Measurements from ENCODE around the gene PDHA1.

The PDHA1 gene

DNA sequence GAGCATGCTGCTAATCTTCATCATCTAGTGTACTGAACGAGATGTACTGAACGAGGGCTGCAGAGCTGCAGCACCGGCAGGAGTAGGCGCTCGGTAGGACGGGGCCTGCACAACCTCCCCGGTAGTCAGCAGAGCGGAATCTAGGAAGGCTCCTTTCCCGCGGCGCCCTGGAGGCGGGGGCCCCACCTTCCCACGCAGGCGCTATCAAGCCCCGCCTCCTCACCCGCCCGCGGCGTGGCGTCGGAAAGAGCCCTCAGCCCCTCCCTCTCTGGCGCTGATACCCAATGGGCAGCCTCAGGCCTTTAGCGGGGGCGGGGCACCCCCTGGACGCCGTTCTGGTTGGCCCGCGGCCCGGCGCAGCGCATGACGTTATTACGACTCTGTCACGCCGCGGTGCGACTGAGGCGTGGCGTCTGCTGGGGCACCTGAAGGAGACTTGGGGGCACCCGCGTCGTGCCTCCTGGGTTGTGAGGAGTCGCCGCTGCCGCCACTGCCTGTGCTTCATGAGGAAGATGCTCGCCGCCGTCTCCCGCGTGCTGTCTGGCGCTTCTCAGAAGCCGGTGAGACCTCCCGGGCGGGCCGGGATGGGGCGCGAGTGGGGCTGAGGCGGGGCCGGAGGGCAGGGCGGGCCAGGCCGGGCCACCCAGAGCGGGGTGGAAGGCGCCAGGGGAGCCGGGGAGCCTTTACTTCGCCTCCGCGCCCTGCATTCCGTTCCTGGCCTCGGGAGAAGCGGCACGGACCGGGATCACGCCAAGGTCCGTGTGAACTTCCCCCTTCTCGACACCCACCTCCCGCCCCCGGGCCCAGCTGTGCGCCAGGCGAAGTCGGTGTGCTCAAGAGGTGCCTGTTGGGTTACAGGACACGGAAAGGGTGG is at the start of gene PDHA1 (continued):
- no peak for TF ChIP-seq ZNF175 (tag by site-specific recombination; IDR thresholded peaks at IDR 0.05)
- TF ChIP-seq ZNF391 (tag by site-specific recombination; IDR thresholded peaks at IDR 0.05; ENCODE audit: borderline replicate concordance, low read depth) = no peak
- TF ChIP-seq ZFP3 (tag by site-specific recombination; IDR thresholded peaks at IDR 0.05; ENCODE audit: low read depth) = no peak
- TF ChIP-seq ZNF112 (tag by site-specific recombination; IDR thresholded peaks at IDR 0.05) = no peak
- TF ChIP-seq SETDB1 (IDR thresholded peaks at IDR 0.05; ENCODE audit: insufficient read length, low read length) = no peak
- TF ChIP-seq, protein P1, sequence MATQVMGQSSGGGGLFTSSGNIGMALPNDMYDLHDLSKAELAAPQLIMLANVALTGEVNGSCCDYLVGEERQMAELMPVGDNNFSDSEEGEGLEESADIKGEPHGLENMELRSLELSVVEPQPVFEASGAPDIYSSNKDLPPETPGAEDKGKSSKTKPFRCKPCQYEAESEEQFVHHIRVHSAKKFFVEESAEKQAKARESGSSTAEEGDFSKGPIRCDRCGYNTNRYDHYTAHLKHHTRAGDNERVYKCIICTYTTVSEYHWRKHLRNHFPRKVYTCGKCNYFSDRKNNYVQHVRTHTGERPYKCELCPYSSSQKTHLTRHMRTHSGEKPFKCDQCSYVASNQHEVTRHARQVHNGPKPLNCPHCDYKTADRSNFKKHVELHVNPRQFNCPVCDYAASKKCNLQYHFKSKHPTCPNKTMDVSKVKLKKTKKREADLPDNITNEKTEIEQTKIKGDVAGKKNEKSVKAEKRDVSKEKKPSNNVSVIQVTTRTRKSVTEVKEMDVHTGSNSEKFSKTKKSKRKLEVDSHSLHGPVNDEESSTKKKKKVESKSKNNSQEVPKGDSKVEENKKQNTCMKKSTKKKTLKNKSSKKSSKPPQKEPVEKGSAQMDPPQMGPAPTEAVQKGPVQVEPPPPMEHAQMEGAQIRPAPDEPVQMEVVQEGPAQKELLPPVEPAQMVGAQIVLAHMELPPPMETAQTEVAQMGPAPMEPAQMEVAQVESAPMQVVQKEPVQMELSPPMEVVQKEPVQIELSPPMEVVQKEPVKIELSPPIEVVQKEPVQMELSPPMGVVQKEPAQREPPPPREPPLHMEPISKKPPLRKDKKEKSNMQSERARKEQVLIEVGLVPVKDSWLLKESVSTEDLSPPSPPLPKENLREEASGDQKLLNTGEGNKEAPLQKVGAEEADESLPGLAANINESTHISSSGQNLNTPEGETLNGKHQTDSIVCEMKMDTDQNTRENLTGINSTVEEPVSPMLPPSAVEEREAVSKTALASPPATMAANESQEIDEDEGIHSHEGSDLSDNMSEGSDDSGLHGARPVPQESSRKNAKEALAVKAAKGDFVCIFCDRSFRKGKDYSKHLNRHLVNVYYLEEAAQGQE (tag by site-specific recombination; IDR thresholded peaks at IDR 0.05) = no peak
- TF ChIP-seq ZNF138 (tag by site-specific recombination; IDR thresholded peaks at IDR 0.05; ENCODE audit: borderline replicate concordance) = no peak
- no peak for TF ChIP-seq GLI4 (tag by site-specific recombination; IDR thresholded peaks at IDR 0.05)
- no peak for TF ChIP-seq HOXA7 (CRISPR knock-in tag; IDR thresholded peaks at IDR 0.05; ENCODE audit: borderline replicate concordance)
- TF ChIP-seq WT1 (tag by site-specific recombination; IDR thresholded peaks at IDR 0.05) = no peak
- TF ChIP-seq, protein P2, sequence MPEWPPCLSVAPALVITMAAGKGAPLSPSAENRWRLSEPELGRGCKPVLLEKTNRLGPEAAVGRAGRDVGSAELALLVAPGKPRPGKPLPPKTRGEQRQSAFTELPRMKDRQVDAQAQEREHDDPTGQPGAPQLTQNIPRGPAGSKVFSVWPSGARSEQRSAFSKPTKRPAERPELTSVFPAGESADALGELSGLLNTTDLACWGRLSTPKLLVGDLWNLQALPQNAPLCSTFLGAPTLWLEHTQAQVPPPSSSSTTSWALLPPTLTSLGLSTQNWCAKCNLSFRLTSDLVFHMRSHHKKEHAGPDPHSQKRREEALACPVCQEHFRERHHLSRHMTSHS (tag by site-specific recombination; IDR thresholded peaks at IDR 0.05) = no peak
- TF ChIP-seq OVOL3 (tag by site-specific recombination; IDR thresholded peaks at IDR 0.05) = no peak
- no peak for TF ChIP-seq ZNF350 (tag by site-specific recombination; IDR thresholded peaks at IDR 0.05)
- TF ChIP-seq RBAK (tag by site-specific recombination; IDR thresholded peaks at IDR 0.05) = no peak
- TF ChIP-seq ZNF558 (tag by site-specific recombination; IDR thresholded peaks at IDR 0.05) = no peak
- TF ChIP-seq, protein P3, sequence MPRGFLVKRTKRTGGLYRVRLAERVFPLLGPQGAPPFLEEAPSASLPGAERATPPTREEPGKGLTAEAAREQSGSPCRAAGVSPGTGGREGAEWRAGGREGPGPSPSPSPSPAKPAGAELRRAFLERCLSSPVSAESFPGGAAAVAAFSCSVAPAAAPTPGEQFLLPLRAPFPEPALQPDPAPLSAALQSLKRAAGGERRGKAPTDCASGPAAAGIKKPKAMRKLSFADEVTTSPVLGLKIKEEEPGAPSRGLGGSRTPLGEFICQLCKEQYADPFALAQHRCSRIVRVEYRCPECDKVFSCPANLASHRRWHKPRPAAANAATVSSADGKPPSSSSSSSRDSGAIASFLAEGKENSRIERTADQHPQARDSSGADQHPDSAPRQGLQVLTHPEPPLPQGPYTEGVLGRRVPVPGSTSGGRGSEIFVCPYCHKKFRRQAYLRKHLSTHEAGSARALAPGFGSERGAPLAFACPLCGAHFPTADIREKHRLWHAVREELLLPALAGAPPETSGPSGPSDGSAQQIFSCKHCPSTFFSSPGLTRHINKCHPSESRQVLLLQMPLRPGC (tag by site-specific recombination; IDR thresholded peaks at IDR 0.05) = no peak
- TF ChIP-seq ZNF155 (tag by site-specific recombination; IDR thresholded peaks at IDR 0.05) = no peak
- TF ChIP-seq PRDM1 (tag by site-specific recombination; IDR thresholded peaks at IDR 0.05) = no peak
- TF ChIP-seq ZNF248 (tag by site-specific recombination; IDR thresholded peaks at IDR 0.05) = no peak
- TF ChIP-seq KLF7 (tag by site-specific recombination; IDR thresholded peaks at IDR 0.05; ENCODE audit: borderline replicate concordance) = no peak
- TF ChIP-seq GFI1B (tag by site-specific recombination; IDR thresholded peaks at IDR 0.05) = no peak
- TF ChIP-seq ZNF677 (tag by site-specific recombination; IDR thresholded peaks at IDR 0.05) = no peak
- no peak for TF ChIP-seq ZNF37A (tag by site-specific recombination; IDR thresholded peaks at IDR 0.05)
- TF ChIP-seq, protein P4, sequence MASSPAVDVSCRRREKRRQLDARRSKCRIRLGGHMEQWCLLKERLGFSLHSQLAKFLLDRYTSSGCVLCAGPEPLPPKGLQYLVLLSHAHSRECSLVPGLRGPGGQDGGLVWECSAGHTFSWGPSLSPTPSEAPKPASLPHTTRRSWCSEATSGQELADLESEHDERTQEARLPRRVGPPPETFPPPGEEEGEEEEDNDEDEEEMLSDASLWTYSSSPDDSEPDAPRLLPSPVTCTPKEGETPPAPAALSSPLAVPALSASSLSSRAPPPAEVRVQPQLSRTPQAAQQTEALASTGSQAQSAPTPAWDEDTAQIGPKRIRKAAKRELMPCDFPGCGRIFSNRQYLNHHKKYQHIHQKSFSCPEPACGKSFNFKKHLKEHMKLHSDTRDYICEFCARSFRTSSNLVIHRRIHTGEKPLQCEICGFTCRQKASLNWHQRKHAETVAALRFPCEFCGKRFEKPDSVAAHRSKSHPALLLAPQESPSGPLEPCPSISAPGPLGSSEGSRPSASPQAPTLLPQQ (tag by site-specific recombination; IDR thresholded peaks at IDR 0.05) = peak; percentile 78; the same call in 1 of the 2 replicates
- TF ChIP-seq ZNF274 (IDR thresholded peaks at IDR 0.05; ENCODE audit: low read length) = no peak
- TF ChIP-seq ZNF274 (tag by site-specific recombination; IDR thresholded peaks at IDR 0.05; ENCODE audit: borderline replicate concordance) = no peak
- no peak for TF ChIP-seq ZNF670 (tag by site-specific recombination; IDR thresholded peaks at IDR 0.05; ENCODE audit: low read depth)
- 0 out of 2 replicates have a peak, but pooled peaks have one; percentile 14 for TF ChIP-seq KLF16 (tag by site-specific recombination; IDR thresholded peaks at IDR 0.05)
- no peak for TF ChIP-seq KLF10 (tag by site-specific recombination; IDR thresholded peaks at IDR 0.05)
- peak; percentile 69; the same call in 1 of the 2 replicates for TF ChIP-seq KLF8 (tag by site-specific recombination; IDR thresholded peaks at IDR 0.05)
- TF ChIP-seq SCRT1 (tag by site-specific recombination; IDR thresholded peaks at IDR 0.05; ENCODE audit: borderline replicate concordance) = no peak
- TF ChIP-seq, protein P5, sequence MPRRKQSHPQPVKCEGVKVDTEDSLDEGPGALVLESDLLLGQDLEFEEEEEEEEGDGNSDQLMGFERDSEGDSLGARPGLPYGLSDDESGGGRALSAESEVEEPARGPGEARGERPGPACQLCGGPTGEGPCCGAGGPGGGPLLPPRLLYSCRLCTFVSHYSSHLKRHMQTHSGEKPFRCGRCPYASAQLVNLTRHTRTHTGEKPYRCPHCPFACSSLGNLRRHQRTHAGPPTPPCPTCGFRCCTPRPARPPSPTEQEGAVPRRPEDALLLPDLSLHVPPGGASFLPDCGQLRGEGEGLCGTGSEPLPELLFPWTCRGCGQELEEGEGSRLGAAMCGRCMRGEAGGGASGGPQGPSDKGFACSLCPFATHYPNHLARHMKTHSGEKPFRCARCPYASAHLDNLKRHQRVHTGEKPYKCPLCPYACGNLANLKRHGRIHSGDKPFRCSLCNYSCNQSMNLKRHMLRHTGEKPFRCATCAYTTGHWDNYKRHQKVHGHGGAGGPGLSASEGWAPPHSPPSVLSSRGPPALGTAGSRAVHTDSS (tag by site-specific recombination; IDR thresholded peaks at IDR 0.05) = no peak
- TF ChIP-seq TCF7L2 (IDR thresholded peaks at IDR 0.05; ENCODE audit: borderline replicate concordance, low read depth, low read length) = no peak

Data from HEK293 (cell line).